Measurements from ENCODE around the gene CDC20. TPM values are rescaled to one million over a fixed set of nuclear protein-coding genes. Genes with fewer than 3 reads are reported as not detected.

Gene CDC20
- total RNA-seq, 1 experiment from 2014 or later: 123 TPM

DNA sequence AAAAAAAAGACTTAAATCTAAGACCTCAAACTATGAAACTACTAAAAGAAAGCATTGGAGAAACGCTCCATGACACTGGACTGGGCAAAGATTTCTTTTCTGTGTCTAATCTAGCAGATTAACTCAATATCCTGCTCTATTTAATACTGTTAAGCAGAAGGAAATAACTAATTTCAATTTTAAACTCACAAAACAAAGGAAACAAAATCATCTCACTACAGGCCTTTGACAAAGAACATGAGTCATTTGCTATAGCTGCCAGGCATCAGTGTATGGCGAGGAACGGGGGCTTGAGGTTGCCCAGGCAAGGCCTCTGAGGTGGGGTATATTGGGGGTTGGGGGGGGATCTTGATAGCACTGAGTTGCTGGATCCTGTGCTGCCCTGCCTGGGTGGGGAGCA, 51.8 kb downstream of the CDC20 start:
- no peaks in the 10 kb centered on the region for H3K9me3 ChIP-seq
- no peaks in the 10 kb centered on the region for H3K27me3 ChIP-seq (replicated peaks; ENCODE audit: control insufficient read depth, insufficient read depth, low read length)
- no peak for TF ChIP-seq CTCF (IDR thresholded peaks at IDR 0.05; ENCODE audit: insufficient read depth in 1 of 2, low read depth in 1 of 2, low read length in 1 of 2, severe bottlenecking in 1 of 2, unreplicated experiment in 1 of 2)
- H3K36me3 Mint-ChIP-seq (ENCODE audit: insufficient read depth, unreplicated experiment): peaks cover 10% of the 10 kb centered on the region
- no peak overlapping the region for H3K27ac Mint-ChIP-seq (ENCODE audit: unreplicated experiment)
- H3K9me3 Mint-ChIP-seq (ENCODE audit: unreplicated experiment): no peaks in the 10 kb centered on the region
- no peaks in the 10 kb centered on the region for H3K27me3 Mint-ChIP-seq (ENCODE audit: insufficient read depth, unreplicated experiment)
- CTCF ChIA-PET: no interaction called here
- H3K4me1 Mint-ChIP-seq (ENCODE audit: low read depth, unreplicated experiment): no peaks in the 10 kb centered on the region
- intact Hi-C loops (cut with micrococcal nuclease; ENCODE audit: unreplicated experiment): no loop called here
- POLR2A ChIA-PET: no interaction called here
- H3K36me3 ChIP-seq (ENCODE audit: control insufficient read depth, insufficient read depth, low read length): no peaks in the 10 kb centered on the region
- no TSS peak for BruUV-seq (replicated peaks)
- H3K4me3 ChIP-seq (ENCODE audit: low read depth, low read length): no peak overlapping the region
- H3K4me3 Mint-ChIP-seq (ENCODE audit: unreplicated experiment): no peak overlapping the region
- no peaks in the 10 kb centered on the region for H3K4me1 ChIP-seq
- no peak for DNase-seq

Small RNA genes lying within 50 kb of the gene (microRNA-seq; reads per million reads assigned to microRNA genes)
- not detected for gene MIR6734

Other genes with a start within 250 kb of the CDC20 start
- 56.3 and 61.6 TPM in 2 replicates for gene EBNA1BP2, start 186.7 kb upstream of the CDC20 start, total RNA-seq (2022)
- gene CFAP57, start 186.7 kb upstream of the CDC20 start, total RNA-seq (2022): 0.23 and 0.35 TPM in 2 replicates
- 22.8 and 25.9 TPM in 2 replicates for gene TMEM125, start 89.0 kb upstream of the CDC20 start, total RNA-seq (2022)
- 7.8 and 9.6 TPM in 2 replicates for gene C1orf210, start 73.4 kb upstream of the CDC20 start, total RNA-seq (2022)
- gene TIE1, start 58.0 kb upstream of the CDC20 start, total RNA-seq (2022): not detected in 2 replicates
- 0.49 TPM in 1 of 2 replicates, not detected in the other for gene MPL, start 21.2 kb upstream of the CDC20 start, total RNA-seq (2022)
- gene ELOVL1, start 9.0 kb downstream of the CDC20 start, total RNA-seq (2022): 66.8 and 67.1 TPM in 2 replicates
- gene MED8, start 30.8 kb downstream of the CDC20 start, total RNA-seq (2022): 33.3 and 35.8 TPM in 2 replicates
- gene SZT2, start 30.9 kb downstream of the CDC20 start, total RNA-seq (2022): 29.0 and 31.6 TPM in 2 replicates
- gene HYI, start 95.0 kb downstream of the CDC20 start, total RNA-seq (2022): 34.5 and 35.4 TPM in 2 replicates
- gene PTPRF, start 171.9 kb downstream of the CDC20 start, total RNA-seq (2022): 158 TPM in 2 replicates

Data from Caco-2 (cell line).